H1 (cell line): ENCODE data around the gene TBC1D24. TPM values are rescaled to one million over a fixed set of nuclear protein-coding genes. Genes with fewer than 3 reads are reported as not detected.

Source experiments
- CTCF ChIA-PET: fragments of 300-600 bp; sonication (Branson Sonifier 250); formaldehyde crosslinking; loops from one replicate; lab custom pipeline; 2021; ENCODE audit not compliant: partially characterized antibody; lab: Charles Lee
- POLR2A ChIA-PET: fragments of 300-600 bp; sonication (Branson Sonifier 250); formaldehyde crosslinking; loops from one replicate; lab custom pipeline; 2021; ENCODE audit warnings: inconsistent platforms; ENCODE audit not compliant: partially characterized antibody; lab: Charles Lee
- DNase-seq, 2 experiments: peaks; one replicate each; pipeline versions ENCODE4 v3.0.0 to v3.0.0-alpha.2; 2010 to 2022; ENCODE audit warnings: low spot score in 2 of 2, low read depth in 1 of 2, mixed read lengths in 1 of 2
- FAIRE-seq: peaks from 2 replicates; lab custom pipeline; 2011; peaks lifted over from hg19 to GRCh38; lab: Jason Lieb, UNC
- H2AFZ ChIP-seq: 2 replicates; pipeline ENCODE4 v1.8.1; 2012; ENCODE audit warnings: low read length, inconsistent platforms
- H2AK5ac ChIP-seq: 2 replicates; pipeline ENCODE4 v1.6.1; 2013; ENCODE audit warnings: low read depth, low read length
- H2BK120ac ChIP-seq: replicated peaks from 2 replicates; pipeline ENCODE3; 2013; ENCODE audit warnings: low read depth, low read length, inconsistent platforms
- H2BK12ac ChIP-seq: 2 replicates; pipeline ENCODE4 v1.6.1; 2013; ENCODE audit warnings: low read depth, low read length
- H2BK15ac ChIP-seq: 2 replicates; pipeline ENCODE4 v1.6.1; 2013; ENCODE audit warnings: low read length
- H2BK20ac ChIP-seq: 2 replicates; pipeline ENCODE4 v1.6.1; 2013; ENCODE audit warnings: low read length
- H2BK5ac ChIP-seq: 2 replicates; pipeline ENCODE4 v1.6.1; 2013; ENCODE audit warnings: low read depth, low read length
- H3K14ac ChIP-seq: 2 replicates; pipeline ENCODE4 v1.6.1; 2013; ENCODE audit warnings: inconsistent platforms; ENCODE audit not compliant: insufficient read length
- H3K18ac ChIP-seq: 2 replicates; pipeline ENCODE4 v1.6.1; 2013; ENCODE audit warnings: low read length; ENCODE audit errors: extremely low read depth
- H3K23ac ChIP-seq: 2 replicates; pipeline ENCODE4 v1.6.1; 2013; ENCODE audit warnings: inconsistent platforms; ENCODE audit not compliant: insufficient read length
- H3K23me2 ChIP-seq: 2 replicates; pipeline ENCODE4 v1.6.1; 2013; ENCODE audit warnings: low read depth, low read length
- H3K27ac ChIP-seq: 2 replicates; pipeline ENCODE4 v1.6.1; 2011; ENCODE audit warnings: low read depth, low read length, inconsistent platforms
- H3K27me3 ChIP-seq, 4 experiments: replicated peaks in 1 of 4; 1 replicate in 1 of 4; 2 replicates in 3 of 4; pipeline versions ENCODE4 v1.6.1 to v1.8.1; 2011 to 2013; ENCODE audit warnings: low read length in 3 of 4, mild to moderate bottlenecking in 3 of 4, inconsistent platforms in 2 of 4, mixed read lengths in 2 of 4, moderate library complexity in 1 of 4; ENCODE audit not compliant: control insufficient read depth in 3 of 4, insufficient read depth in 3 of 4; ENCODE audit errors: extremely low read depth in 1 of 4
- H3K36me3 ChIP-seq, 4 experiments: 2 replicates each; pipeline versions ENCODE4 v1.6.1 to v1.8.1; 2011 to 2013; ENCODE audit warnings: mild to moderate bottlenecking in 4 of 4, low read length in 3 of 4, moderate library complexity in 2 of 4, control low read depth in 1 of 4, inconsistent platforms in 1 of 4; ENCODE audit not compliant: insufficient read depth in 4 of 4, control insufficient read depth in 2 of 4
- H3K4ac ChIP-seq: replicated peaks from 2 replicates; pipeline ENCODE3; 2013; ENCODE audit warnings: low read length, low read depth, mixed read lengths, inconsistent platforms; ENCODE audit not compliant: insufficient read length
- H3K4me1 ChIP-seq, 4 experiments: replicated peaks in 1 of 4; 1 replicate in 1 of 4; 2 replicates in 3 of 4; pipeline versions ENCODE4 v1.6.1 to v1.8.1; 2011 to 2013; ENCODE audit warnings: low read length in 3 of 4, inconsistent platforms in 2 of 4, mixed read lengths in 1 of 4; ENCODE audit not compliant: insufficient read depth in 4 of 4, control insufficient read depth in 3 of 4
- H3K4me2 ChIP-seq, 2 experiments: 2 replicates each; pipeline versions ENCODE4 v1.6.1 to v1.8.1; 2011 to 2013; ENCODE audit warnings: low read depth in 2 of 2, low read length in 2 of 2, control low read depth in 1 of 2, inconsistent platforms in 1 of 2, mild to moderate bottlenecking in 1 of 2; ENCODE audit not compliant: insufficient read depth in 1 of 2
- H3K4me3 ChIP-seq, 4 experiments: fragments of 200-600, 300-600 bp in 1 of 4; sonication (generic), shearing (Covaris generic), sonication (Bioruptor Twin) in 1 of 4; 2 replicates each; pipeline versions ENCODE4 v1.5.1 to v1.8.1; 2011 to 2016; ENCODE audit warnings: low read length in 4 of 4, low read depth in 3 of 4, control low read depth in 2 of 4, inconsistent platforms in 2 of 4, mild to moderate bottlenecking in 2 of 4, mixed read lengths in 1 of 4, moderate library complexity in 1 of 4; ENCODE audit not compliant: insufficient read depth in 2 of 4; ENCODE audit errors: extremely low read depth in 1 of 4
- H3K56ac ChIP-seq: replicated peaks from 2 replicates; pipeline ENCODE3; 2013; ENCODE audit warnings: low read depth, mild to moderate bottlenecking, mixed read lengths, low read length, inconsistent platforms; ENCODE audit not compliant: insufficient read length
- H3K79me1 ChIP-seq: 2 replicates; pipeline ENCODE4 v1.6.1; 2013; ENCODE audit warnings: low read depth, low read length, control low read depth
- H3K79me2 ChIP-seq, 2 experiments: 2 replicates each; pipeline versions ENCODE4 v1.6.1 to v1.8.1; 2012 to 2013; ENCODE audit warnings: low read length in 2 of 2, mild to moderate bottlenecking in 2 of 2, inconsistent platforms in 1 of 2; ENCODE audit not compliant: insufficient read depth in 2 of 2, control insufficient read depth in 1 of 2
- H3K9ac ChIP-seq, 4 experiments: replicated peaks in 1 of 4; 1 replicate in 1 of 4; 2 replicates in 3 of 4; pipeline versions ENCODE4 v1.6.1 to v1.8.1; 2011 to 2013; ENCODE audit warnings: low read depth in 3 of 4, low read length in 3 of 4, control low read depth in 2 of 4, mild to moderate bottlenecking in 2 of 4, moderate library complexity in 2 of 4, inconsistent platforms in 1 of 4; ENCODE audit errors: extremely low read depth in 1 of 4
- H3K9me3 ChIP-seq, 2 experiments: 2 replicates each; pipeline versions ENCODE4 v1.6.1 to v1.8.1; 2012 to 2013; ENCODE audit warnings: mild to moderate bottlenecking in 2 of 2, moderate library complexity in 2 of 2, control low read depth in 1 of 2, inconsistent platforms in 1 of 2, low read depth in 1 of 2, low read length in 1 of 2, mixed read lengths in 1 of 2; ENCODE audit not compliant: insufficient read depth in 2 of 2
- H4K20me1 ChIP-seq, 2 experiments: replicated peaks in 1 of 2; 2 replicates each; pipeline versions ENCODE3 to v1.8.1; 2011 to 2013; ENCODE audit warnings: inconsistent platforms in 2 of 2, low read length in 2 of 2, mild to moderate bottlenecking in 1 of 2; ENCODE audit not compliant: insufficient read depth in 2 of 2, control insufficient read depth in 1 of 2
- H4K5ac ChIP-seq: 2 replicates; pipeline ENCODE4 v1.6.1; 2013; ENCODE audit warnings: low read length, low read depth, mixed read lengths, inconsistent platforms; ENCODE audit not compliant: insufficient read length
- H4K8ac ChIP-seq: 2 replicates; pipeline ENCODE4 v1.8.0; 2013; ENCODE audit warnings: mild to moderate bottlenecking, moderate library complexity, low read length, inconsistent platforms; ENCODE audit not compliant: insufficient read depth; ENCODE audit errors: extremely low read depth
- H4K91ac ChIP-seq: replicated peaks from 2 replicates; pipeline ENCODE3; 2013; ENCODE audit warnings: low read length, mixed read lengths, inconsistent platforms; ENCODE audit not compliant: insufficient read length
- BACH1 ChIP-seq: IDR thresholded peaks from 2 replicates; pipeline ENCODE4 v1.6.1; 2012; ENCODE audit warnings: low read length, improper control_type of control experiment
- CTBP2 ChIP-seq: IDR thresholded peaks from 2 replicates; pipeline ENCODE4 v1.7.0; 2011; ENCODE audit warnings: borderline replicate concordance, mild to moderate bottlenecking, moderate library complexity, mixed read lengths, low read length; ENCODE audit not compliant: insufficient read depth, insufficient read length
- HDAC2 ChIP-seq, 2 experiments: fragments of 300-600 bp in 1 of 2; sonication (generic) in 1 of 2; IDR thresholded peaks; 2 replicates each; pipeline ENCODE4 v1.6.1; 2011 to 2012; ENCODE audit warnings: low read depth in 2 of 2, low read length in 2 of 2, mild to moderate bottlenecking in 2 of 2, moderate library complexity in 2 of 2, borderline replicate concordance in 1 of 2, inconsistent platforms in 1 of 2
- NRF1 ChIP-seq: IDR thresholded peaks from 2 replicates; pipeline ENCODE4 v1.6.1; 2011; ENCODE audit warnings: mild to moderate bottlenecking, low read depth, low read length, improper control_type of control experiment
- POLR2A ChIP-seq, 2 experiments: IDR thresholded peaks; 1 replicate in 1 of 2; 2 replicates in 1 of 2; pipeline ENCODE4 v1.6.1; 2011; ENCODE audit warnings: low read depth in 2 of 2, low read length in 2 of 2, mild to moderate bottlenecking in 2 of 2; ENCODE audit errors: control extremely low read depth in 1 of 2
- POU5F1 ChIP-seq: IDR thresholded peaks from 2 replicates; pipeline ENCODE4 v1.6.1; 2011; ENCODE audit warnings: low read depth, mild to moderate bottlenecking, low read length, moderate library complexity
- RAD21 ChIP-seq, 2 experiments: IDR thresholded peaks in 1 of 2; conservative IDR thresholded peaks in 1 of 2; 2 replicates each; pipeline ENCODE4 v1.6.1; 2011; ENCODE audit warnings: low read depth in 2 of 2, low read length in 2 of 2, improper control_type of control experiment in 1 of 2, inconsistent platforms in 1 of 2, mild to moderate bottlenecking in 1 of 2, moderate library complexity in 1 of 2
- RBBP5 ChIP-seq: IDR thresholded peaks from 2 replicates; pipeline ENCODE4 v1.7.1; 2012; ENCODE audit warnings: low read depth, mild to moderate bottlenecking, inconsistent platforms, low read length, moderate library complexity, borderline replicate concordance
- SP4 ChIP-seq: IDR thresholded peaks from 2 replicates; pipeline ENCODE4 v1.6.1; 2012; ENCODE audit warnings: low read length, inconsistent platforms
- SUZ12 ChIP-seq: fragments of 200-600 bp; sonication (generic); IDR thresholded peaks from 2 replicates; pipeline ENCODE4 v1.6.1; 2012; ENCODE audit warnings: mild to moderate bottlenecking, inconsistent platforms, low read length, moderate library complexity, mixed read lengths
- WGBS, 2 experiments: shearing (Covaris generic) in 1 of 2; methylation state at CpG; one replicate each; pipeline versions ENCODE4 v1.1.6 to v1.1.7; 2013 to 2015; ENCODE audit warnings: low lambda C conversion rate in 2 of 2, mixed read lengths in 2 of 2, inconsistent platforms in 1 of 2, low coverage in 1 of 2, missing lambda C conversion rate in 1 of 2; ENCODE audit not compliant: insufficient replicate concordance in 2 of 2, insufficient coverage in 1 of 2, insufficient read length in 1 of 2; ENCODE audit errors: extremely low coverage in 1 of 2, missing lambda C conversion rate in 1 of 2; 5-methylcytosine and 5-hydroxymethylcytosine counted together
- polyA plus RNA-seq, 7 experiments: library from polyadenylated mRNA; depleted of rRNA in 3 of 7; stranded (reverse) in 5 of 7; unstranded in 2 of 7; fragments of >200 nt in 5 of 7; fragments of 200-250 nt in 2 of 7; gene quantifications; 1 replicate in 5 of 7; 2 replicates in 1 of 7; 4 replicates in 1 of 7; pipeline versions ENCODE4 v1.2.1 to v1.2.3, GENCODE V29; 2011 to 2013; ENCODE audit warnings: missing spikeins in 2 of 7, mixed read lengths in 2 of 7
- total RNA-seq: library from RNA; stranded (reverse); fragmentation: NEBNext Ultra II Directional; extraction: Animal tissue kit (Norgen Biotek cat#: 25700); gene quantifications from 2 replicates; pipeline ENCODE4 v1.2.1, GENCODE V29; 2021
- TF ChIP-seq, protein P1 (sequence below): IDR thresholded peaks from 2 replicates; pipeline ENCODE4 v1.6.1; 2011; ENCODE audit warnings: low read length, improper control_type of control experiment

TBC1D24 gene
- total and polyA plus RNA-seq, 2 of the 8 experiments (the other 6 are each of a cell fraction or from before 2014, with no cell fraction given), result 8.7 to 21.5 TPM

DNA sequence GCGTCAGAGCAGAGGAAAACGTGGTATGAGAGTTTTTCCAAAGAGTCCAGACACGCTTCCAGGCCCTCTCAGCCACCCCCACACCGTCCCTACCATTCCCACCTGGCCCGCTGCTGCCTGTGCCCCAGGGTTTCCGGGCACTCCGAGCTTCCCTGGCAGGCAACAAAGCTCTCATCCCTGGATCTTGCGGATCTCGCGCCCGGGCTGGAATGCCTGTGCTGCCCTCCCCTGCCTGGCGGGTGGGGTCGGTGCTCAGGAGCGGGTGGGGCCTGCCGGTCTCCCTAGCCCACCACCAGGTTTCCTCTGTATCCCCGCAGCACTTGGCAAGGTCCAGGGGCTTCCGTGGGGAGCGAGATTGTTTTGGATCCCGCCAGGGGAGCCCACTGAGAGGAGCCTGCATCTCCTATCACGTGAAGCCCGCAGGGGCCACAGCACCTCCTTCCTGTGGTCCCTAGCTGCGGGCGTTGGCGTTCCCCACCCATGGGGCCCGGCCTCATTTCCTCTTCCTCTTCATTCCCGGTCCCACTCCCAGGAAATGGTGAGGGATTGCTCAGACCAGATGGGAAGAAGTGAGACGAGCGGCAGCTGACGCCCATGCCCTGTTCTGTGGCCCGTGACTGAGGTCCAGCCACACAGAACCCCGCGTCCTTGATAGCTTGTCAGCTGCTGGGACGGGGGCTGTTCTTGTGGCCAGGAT lies 11.0 kb downstream of the TBC1D24 start:
- Histone ChIP-seq H3K9me3 (no peaks in the 10 kb centered on the region), H3K14ac (no peak overlapping the region), H4K20me1 (peaks cover 0 to 15% of the 10 kb centered on the region in 2 experiments), H2BK120ac (no peak overlapping the region), H3K79me2 (peaks cover 0 to 2% of the 10 kb centered on the region in 2 experiments; a peak in 1 of 4 replicates), H2BK15ac (no peak overlapping the region), H3K23ac (no peak overlapping the region), H3K9ac (no peak overlapping the region), H4K8ac (no peak overlapping the region), H3K79me1 (peaks cover 17% of the 10 kb centered on the region), H2AK5ac (no peak overlapping the region), H2AFZ (no peak overlapping the region), H3K36me3 (no peaks in the 10 kb centered on the region), H2BK12ac (no peak overlapping the region), H2BK5ac (no peak overlapping the region), H3K27ac (no peak overlapping the region), H3K18ac (no peak overlapping the region), H3K4me1 (peaks cover 0 to 3% (median 0%) of the 10 kb centered on the region in 4 experiments; a peak in 1 of 7 replicates), H4K5ac (no peak overlapping the region), H3K4ac (no peak overlapping the region), H3K4me2 (no peak overlapping the region), H2BK20ac (no peak overlapping the region), H3K56ac (no peak overlapping the region), H3K23me2 (no peaks in the 10 kb centered on the region), H3K4me3 (no peak overlapping the region), H4K91ac (no peak overlapping the region), H3K27me3 (no peaks in the 10 kb centered on the region; a peak in 1 of 7 replicates)
- 92% methylated on average over 31 of the region's 33 CpGs; no CpG with 5 or more reads in 1 of the 2 experiments for WGBS, 2 experiments
- DNase-seq (no peak), FAIRE-seq (no peak)
- POLR2A ChIA-PET, result interaction anchor here (0.8 to 1.7 kb wide), 4 partner anchors 15 to 117 kb away, joined by 3 to 4 read pairs (median 4); partner anchors contain the start of genes AMDHD2, NTN3 and TEDC2
- CTCF ChIA-PET, result interaction anchor here (0.6 to 3.6 kb wide), 9 partner anchors 10 to 346 kb away, joined by 3 to 32 read pairs (median 3); partner anchors contain the start of genes ATP6V0C and TBC1D24
- TF ChIP-seq SUZ12 (no peak), RBBP5 (no peak), SP4 (no peak), RAD21 (IDR thresholded peaks at IDR 0.05 in 1 of 2, conservative IDR thresholded peaks at IDR 0.05 in 1 of 2; ENCODE audit: low read depth in 2 of 2, low read length in 2 of 2) (no peak), BACH1 (no peak), NRF1 (no peak), POLR2A (IDR thresholded peaks at IDR 0.05; ENCODE audit: control extremely low read depth in 1 of 2, low read depth in 2 of 2, low read length in 2 of 2) (no peak), POU5F1 (no peak), CTBP2 (no peak), HDAC2 (IDR thresholded peaks at IDR 0.05; ENCODE audit: borderline replicate concordance in 1 of 2, low read depth in 2 of 2, low read length in 2 of 2) (no peak)
- TF ChIP-seq, protein P1, sequence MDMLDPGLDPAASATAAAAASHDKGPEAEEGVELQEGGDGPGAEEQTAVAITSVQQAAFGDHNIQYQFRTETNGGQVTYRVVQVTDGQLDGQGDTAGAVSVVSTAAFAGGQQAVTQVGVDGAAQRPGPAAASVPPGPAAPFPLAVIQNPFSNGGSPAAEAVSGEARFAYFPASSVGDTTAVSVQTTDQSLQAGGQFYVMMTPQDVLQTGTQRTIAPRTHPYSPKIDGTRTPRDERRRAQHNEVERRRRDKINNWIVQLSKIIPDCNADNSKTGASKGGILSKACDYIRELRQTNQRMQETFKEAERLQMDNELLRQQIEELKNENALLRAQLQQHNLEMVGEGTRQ, result no peak
